ENCODE data around the gene CCSER1. TPM values are rescaled to one million over a fixed set of nuclear protein-coding genes. Genes with fewer than 3 reads are reported as not detected.

The CCSER1 gene
- polyA plus RNA-seq, 1 donor from 2014 or later: 20.8 TPM

- H3K27me3 ChIP-seq (ENCODE audit: insufficient read depth, low read depth, low read length): no peaks in the 10 kb centered on the region
- no peaks in the 10 kb centered on the region for H3K36me3 ChIP-seq (ENCODE audit: insufficient read depth, low read length)
- H3K27ac ChIP-seq (ENCODE audit: low read length): no peak overlapping the region
- no peak overlapping the region for H2AFZ ChIP-seq (ENCODE audit: low read depth, low read length)
- H3K4me3 ChIP-seq (ENCODE audit: low read length): no peak overlapping the region
- no peak overlapping the region for H3K9ac ChIP-seq (ENCODE audit: low read length)
- TF ChIP-seq RAD21 (conservative IDR thresholded peaks at IDR 0.05) (no peak), REST (IDR thresholded peaks at IDR 0.05; ENCODE audit: borderline replicate concordance) (no peak), EP300 (conservative IDR thresholded peaks at IDR 0.05; ENCODE audit: poor library complexity, severe bottlenecking) (no peak), EZH2 (IDR thresholded peaks at IDR 0.05; ENCODE audit: borderline replicate concordance, insufficient read depth, low read length, poor library complexity, severe bottlenecking) (no peak), CTCF (IDR thresholded peaks at IDR 0.05; ENCODE audit: poor library complexity, severe bottlenecking) (no peak), MXI1 (conservative IDR thresholded peaks at IDR 0.05; ENCODE audit: poor library complexity, severe bottlenecking) (no peak), SMC3 (conservative IDR thresholded peaks at IDR 0.05; ENCODE audit: poor library complexity) (no peak), POLR2AphosphoS5 (IDR thresholded peaks at IDR 0.05) (no peak), TAF1 (IDR thresholded peaks at IDR 0.05; ENCODE audit: low read depth) (no peak)
- no peaks in the 10 kb centered on the region for H3K9me2 ChIP-seq (ENCODE audit: insufficient read depth, low read length)
- H4K20me1 ChIP-seq (ENCODE audit: insufficient read depth): no peaks in the 10 kb centered on the region
- no peaks in the 10 kb centered on the region for H3F3A ChIP-seq (ENCODE audit: insufficient read depth, low read length, poor library complexity, severe bottlenecking)
- no peaks in the 10 kb centered on the region for H3K9me3 ChIP-seq (ENCODE audit: low read length)
- peaks cover 2% of the 10 kb centered on the region for H3K79me2 ChIP-seq (replicated peaks; ENCODE audit: insufficient read depth, low read length)
- H3K4me2 ChIP-seq (ENCODE audit: low read length): no peak overlapping the region
Observed at GRCh38 chr4:90174621-90175023, 47.4 kb downstream of the CCSER1 start.

- Histone ChIP-seq H3K9me3 (ENCODE audit: low read length) (no peaks in the 10 kb centered on the region), H2AFZ (ENCODE audit: low read depth, low read length) (no peak overlapping the region), H3K4me2 (ENCODE audit: low read length) (no peak overlapping the region), H3K9ac (ENCODE audit: low read length) (no peak overlapping the region), H3K27me3 (ENCODE audit: insufficient read depth, low read depth, low read length) (no peaks in the 10 kb centered on the region), H3F3A (ENCODE audit: insufficient read depth, low read length, poor library complexity, severe bottlenecking) (no peaks in the 10 kb centered on the region), H3K27ac (ENCODE audit: low read length) (no peak overlapping the region), H3K4me3 (ENCODE audit: low read length) (no peak overlapping the region), H3K9me2 (ENCODE audit: insufficient read depth, low read length) (no peaks in the 10 kb centered on the region), H3K36me3 (ENCODE audit: insufficient read depth, low read length) (no peaks in the 10 kb centered on the region), H4K20me1 (ENCODE audit: insufficient read depth) (no peaks in the 10 kb centered on the region), H3K79me2 (replicated peaks; ENCODE audit: insufficient read depth, low read length) (peaks cover 3% of the 10 kb centered on the region)
- TF ChIP-seq SMC3 (conservative IDR thresholded peaks at IDR 0.05; ENCODE audit: poor library complexity) (no peak), REST (IDR thresholded peaks at IDR 0.05; ENCODE audit: borderline replicate concordance) (no peak), EP300 (conservative IDR thresholded peaks at IDR 0.05; ENCODE audit: poor library complexity, severe bottlenecking) (no peak), EZH2 (IDR thresholded peaks at IDR 0.05; ENCODE audit: borderline replicate concordance, insufficient read depth, low read length, poor library complexity, severe bottlenecking) (no peak)
Observed at GRCh38 chr4:90181644-90182043, 54.5 kb downstream of the CCSER1 start.

Data from neural cell (in vitro differentiated cells).